Measurements from ENCODE around the gene PAQR8.

GRCh38 chr6:52330470-52330869 is 31.5 kb upstream of the PAQR8 start:
- TF ChIP-seq CTCF (IDR thresholded peaks at IDR 0.05; ENCODE audit: low read length) (no peak), EZH2phosphoT487 (IDR thresholded peaks at IDR 0.05; ENCODE audit: low read length) (no peak), EZH2 (optimal IDR thresholded peaks at IDR 0.05; ENCODE audit: low read depth, low read length) (no peak)
